ENCODE results near the gene SMIM21.

The SMIM21 gene

DNA sequence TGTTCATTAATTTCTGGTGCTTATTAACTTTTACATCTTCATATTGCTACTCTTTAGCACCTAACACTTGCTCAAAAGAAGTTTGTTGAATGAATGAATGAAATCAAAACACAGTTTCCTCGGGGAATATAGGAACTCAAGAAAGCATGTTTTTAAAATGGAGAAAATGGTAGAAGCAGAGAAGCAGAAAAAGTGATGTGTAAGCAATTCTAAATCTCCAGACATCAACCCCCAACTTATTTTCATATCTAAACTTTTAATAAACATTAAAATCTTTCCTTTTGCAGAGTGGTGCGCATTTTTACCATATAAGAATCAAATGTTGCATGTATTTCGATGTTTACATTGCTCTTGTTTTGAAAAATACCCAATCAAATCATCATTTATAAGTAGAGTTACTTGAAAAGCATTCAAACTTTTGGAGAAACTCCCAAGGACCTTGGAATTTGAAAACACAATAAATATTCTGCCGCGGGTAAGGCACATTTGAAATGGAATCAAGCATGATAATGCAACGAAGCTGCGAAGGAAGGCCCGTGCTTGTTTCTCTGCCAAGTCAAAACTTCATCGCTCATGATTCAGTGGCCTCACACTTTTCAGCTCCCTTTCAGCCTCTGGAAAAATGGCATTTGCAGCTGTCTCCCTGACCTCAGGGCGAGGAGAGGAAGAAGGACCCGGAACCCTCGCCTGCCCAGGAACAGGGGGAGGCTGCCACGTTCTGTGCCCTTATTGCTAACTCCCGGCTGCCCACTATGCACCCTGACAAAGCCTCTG, 26.7 kb upstream of the SMIM21 start:
- H3K4me3 ChIP-seq (ENCODE audit: low read depth, low read length) = no peak overlapping the region
- TF ChIP-seq, protein P1, sequence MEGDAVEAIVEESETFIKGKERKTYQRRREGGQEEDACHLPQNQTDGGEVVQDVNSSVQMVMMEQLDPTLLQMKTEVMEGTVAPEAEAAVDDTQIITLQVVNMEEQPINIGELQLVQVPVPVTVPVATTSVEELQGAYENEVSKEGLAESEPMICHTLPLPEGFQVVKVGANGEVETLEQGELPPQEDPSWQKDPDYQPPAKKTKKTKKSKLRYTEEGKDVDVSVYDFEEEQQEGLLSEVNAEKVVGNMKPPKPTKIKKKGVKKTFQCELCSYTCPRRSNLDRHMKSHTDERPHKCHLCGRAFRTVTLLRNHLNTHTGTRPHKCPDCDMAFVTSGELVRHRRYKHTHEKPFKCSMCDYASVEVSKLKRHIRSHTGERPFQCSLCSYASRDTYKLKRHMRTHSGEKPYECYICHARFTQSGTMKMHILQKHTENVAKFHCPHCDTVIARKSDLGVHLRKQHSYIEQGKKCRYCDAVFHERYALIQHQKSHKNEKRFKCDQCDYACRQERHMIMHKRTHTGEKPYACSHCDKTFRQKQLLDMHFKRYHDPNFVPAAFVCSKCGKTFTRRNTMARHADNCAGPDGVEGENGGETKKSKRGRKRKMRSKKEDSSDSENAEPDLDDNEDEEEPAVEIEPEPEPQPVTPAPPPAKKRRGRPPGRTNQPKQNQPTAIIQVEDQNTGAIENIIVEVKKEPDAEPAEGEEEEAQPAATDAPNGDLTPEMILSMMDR (conservative IDR thresholded peaks at IDR 0.05; ENCODE audit: low read depth, low read length) = no peak
- DNase-seq (ENCODE audit: low read depth) = no peak

DNA sequence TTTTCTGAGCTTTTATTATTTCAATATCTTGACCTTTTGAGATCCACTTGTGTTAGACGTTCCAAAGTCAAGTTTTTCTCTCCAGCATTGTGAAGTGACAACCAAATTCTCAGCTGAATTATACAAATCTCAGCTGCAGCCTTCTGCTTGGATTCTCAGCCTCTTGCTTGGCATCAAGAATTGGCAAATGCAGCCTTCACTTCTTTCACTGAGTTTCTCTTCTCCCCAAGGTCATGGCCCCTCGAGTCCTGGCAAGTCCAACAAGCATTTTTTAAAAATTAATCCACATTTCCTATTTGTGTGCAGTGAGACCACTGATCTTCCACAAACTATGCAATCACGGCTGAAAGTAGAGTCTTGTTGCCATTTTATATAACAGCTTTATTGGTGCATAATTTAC, 23.4 kb upstream of the SMIM21 start:
- DNase-seq (ENCODE audit: low read depth) = no peak
- H3K4me3 ChIP-seq (ENCODE audit: low read depth, low read length) = no peak overlapping the region
- TF ChIP-seq, protein P1 (conservative IDR thresholded peaks at IDR 0.05; ENCODE audit: low read depth, low read length) = no peak

DNA sequence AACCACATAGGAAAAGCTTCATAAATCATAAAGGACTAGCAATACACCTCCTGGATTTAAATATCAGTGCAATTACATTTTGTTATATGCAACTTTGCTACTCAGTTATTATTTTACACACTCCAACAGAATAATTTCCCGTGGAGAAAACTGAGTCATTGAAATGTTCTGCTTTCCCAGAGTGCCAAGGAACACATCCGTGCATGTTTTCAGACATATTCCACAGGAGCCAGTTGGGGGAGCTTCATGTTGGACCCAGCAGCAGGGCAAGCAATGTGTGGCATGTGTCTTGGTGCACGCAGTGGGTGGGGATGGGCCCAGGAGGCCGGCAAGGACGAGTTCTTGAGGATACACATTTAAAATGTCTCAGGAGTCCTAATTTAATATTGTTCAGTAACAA, 14.4 kb upstream of the SMIM21 start:
- no peak overlapping the region for H3K4me3 ChIP-seq (ENCODE audit: low read depth, low read length)
- TF ChIP-seq, protein P1 (conservative IDR thresholded peaks at IDR 0.05; ENCODE audit: low read depth, low read length) = no peak
- no peak for DNase-seq (ENCODE audit: low read depth)

DNA sequence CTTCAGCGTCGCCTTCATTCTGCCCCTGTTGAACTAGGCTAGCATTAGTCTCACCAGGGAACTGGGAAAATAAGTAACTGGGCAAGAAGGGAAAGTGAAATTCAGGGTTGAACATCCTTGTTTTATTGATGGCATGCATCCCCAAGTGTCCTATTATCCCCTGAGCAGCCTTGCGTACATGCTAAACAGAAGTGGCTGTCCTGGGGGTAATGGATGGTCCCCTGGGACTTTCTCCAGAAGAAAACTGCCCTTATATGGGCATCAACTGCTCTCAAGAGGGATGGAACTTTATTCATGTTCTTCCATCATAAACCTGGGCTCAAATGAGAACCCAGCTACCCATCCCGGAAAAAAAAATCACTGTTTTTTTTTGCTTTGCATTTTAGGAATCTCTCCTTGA, 11.8 kb upstream of the SMIM21 start:
- TF ChIP-seq, protein P1 (conservative IDR thresholded peaks at IDR 0.05; ENCODE audit: low read depth, low read length) = no peak
- H3K4me3 ChIP-seq (ENCODE audit: low read depth, low read length) = no peak overlapping the region
- DNase-seq (ENCODE audit: low read depth) = no peak

DNA sequence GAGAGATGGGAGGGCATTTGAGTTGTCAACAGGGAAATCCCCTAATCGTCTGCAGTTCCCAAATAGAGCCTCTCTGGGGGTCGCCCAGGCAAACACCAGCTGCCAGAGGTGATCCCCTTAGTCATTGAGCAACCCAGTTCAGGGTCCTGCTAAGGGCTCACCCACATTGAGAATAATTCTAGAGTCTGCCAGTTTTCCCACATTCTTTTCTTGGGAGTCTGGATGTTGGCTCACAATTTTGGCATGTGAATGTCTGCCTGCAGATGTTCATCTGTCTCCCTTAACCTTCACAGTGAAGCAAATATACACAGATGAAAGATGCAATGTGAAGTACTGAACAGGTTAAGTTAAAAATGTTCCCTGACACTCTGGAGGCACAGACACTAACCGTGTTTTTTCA, 11.4 kb upstream of the SMIM21 start:
- H3K4me3 ChIP-seq (ENCODE audit: low read depth, low read length) = no peak overlapping the region
- DNase-seq (ENCODE audit: low read depth) = no peak
- TF ChIP-seq, protein P1 (conservative IDR thresholded peaks at IDR 0.05; ENCODE audit: low read depth, low read length) = no peak

DNA sequence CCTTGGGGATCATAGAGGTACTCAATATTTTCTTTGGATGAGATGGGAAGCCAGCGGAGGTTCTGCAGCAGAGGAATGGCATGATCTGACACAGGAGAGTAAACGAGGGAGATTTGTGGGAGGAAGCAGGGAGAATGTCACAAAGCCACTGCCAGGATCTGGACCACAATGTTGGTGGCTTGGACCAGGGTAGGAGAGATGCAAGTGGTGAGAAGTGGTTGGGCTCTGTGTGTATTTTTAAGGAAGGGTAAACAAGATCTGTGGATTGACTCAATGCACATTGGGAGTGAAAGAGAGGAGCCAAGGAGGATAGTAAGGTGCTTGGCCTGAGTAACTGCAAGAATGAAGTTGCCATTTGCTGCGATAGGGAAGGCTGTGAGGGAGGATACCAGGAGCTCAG, 10.5 kb upstream of the SMIM21 start:
- no peak overlapping the region for H3K4me3 ChIP-seq (ENCODE audit: low read depth, low read length)
- TF ChIP-seq, protein P1 (conservative IDR thresholded peaks at IDR 0.05; ENCODE audit: low read depth, low read length) = no peak
- DNase-seq (ENCODE audit: low read depth) = no peak

DNA sequence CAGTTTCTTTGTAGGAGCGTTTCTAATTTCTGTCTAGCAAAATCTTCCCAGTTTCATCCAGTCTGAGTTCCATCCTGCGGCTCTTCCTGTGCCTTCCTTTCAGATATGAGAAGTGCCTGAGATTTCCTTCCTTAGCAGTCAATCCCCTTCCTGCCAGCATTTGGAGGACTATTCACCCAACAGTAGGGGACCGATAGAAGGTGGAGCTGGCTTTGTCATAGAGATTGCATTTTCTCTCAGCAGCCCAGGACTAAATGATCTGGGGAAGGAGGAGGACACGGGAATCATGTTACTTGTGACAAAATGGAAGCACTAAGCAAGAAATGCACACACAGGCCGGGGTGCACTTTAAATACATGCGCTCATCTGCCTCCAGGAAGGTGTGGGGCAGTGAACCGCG, 5.6 kb upstream of the SMIM21 start:
- H3K4me3 ChIP-seq (ENCODE audit: low read depth, low read length) = no peak overlapping the region
- TF ChIP-seq, protein P1 (conservative IDR thresholded peaks at IDR 0.05; ENCODE audit: low read depth, low read length) = no peak
- DNase-seq (ENCODE audit: low read depth) = no peak

Measured in choroid plexus epithelial cell (primary cell).